Naive thymus-derived CD8-positive, alpha-beta T cell (primary cell): ENCODE measurements around the gene ATG7. TPM values are rescaled to one million over a fixed set of nuclear protein-coding genes. Genes with fewer than 3 reads are reported as not detected.

Source experiments
- ATAC-seq, 2 donors: fragments of 150-1000 bp; cut with Tn5 transposase in 1 of 2; sonication (Bioruptor Pico), chemical (Tn5 transposase) in 1 of 2; 1 replicate in 1 of 2; 2 replicates in 1 of 2; pipeline ENCODE4 v1.10.0; 2021; ENCODE audit warnings: mild to moderate bottlenecking in 2 of 2, moderate library complexity in 2 of 2
- POLR2A ChIA-PET: fragments of 350-600 bp; sonication (Branson Sonifier 250); formaldehyde crosslinking; loops from one replicate; lab custom pipeline; 2021; ENCODE audit warnings: antibody characterized with exemption; lab: Charles Lee
- DNase-seq, 10 donors: peaks; one replicate each; pipeline versions ENCODE4 v3.0.0 to v3.0.0-alpha.2; 2020 to 2022
- H3K27ac Mint-ChIP-seq, 10 donors: one replicate each; pipeline ENCODE4 v1.8.0; 2020 to 2022; ENCODE audit warnings: mild to moderate bottlenecking in 10 of 10, mixed read lengths in 10 of 10, moderate library complexity in 4 of 10, inconsistent platforms in 1 of 10
- H3K27me3 Mint-ChIP-seq, 5 donors: one replicate each; pipeline ENCODE4 v1.8.0; 2021 to 2022; ENCODE audit warnings: mixed read lengths in 5 of 5
- H3K36me3 Mint-ChIP-seq, 3 donors: one replicate each; pipeline ENCODE4 v1.8.0; 2020 to 2022; ENCODE audit warnings: mixed read lengths in 3 of 3, mild to moderate bottlenecking in 2 of 3, inconsistent platforms in 1 of 3
- H3K4me1 Mint-ChIP-seq, 4 donors: one replicate each; pipeline ENCODE4 v1.8.0; 2021 to 2022; ENCODE audit warnings: mixed read lengths in 4 of 4
- H3K4me3 Mint-ChIP-seq, 10 donors: one replicate each; pipeline ENCODE4 v1.8.0; 2020 to 2022; ENCODE audit warnings: mild to moderate bottlenecking in 10 of 10, mixed read lengths in 10 of 10, moderate library complexity in 6 of 10, inconsistent platforms in 1 of 10
- H3K9me3 Mint-ChIP-seq, 9 donors: one replicate each; pipeline ENCODE4 v1.8.0; 2020 to 2022; ENCODE audit warnings: mixed read lengths in 9 of 9, mild to moderate bottlenecking in 3 of 9, inconsistent platforms in 1 of 9, moderate library complexity in 1 of 9
- polyA plus RNA-seq, 3 donors: library from polyadenylated mRNA; unstranded; fragments of 300-500 nt; fragmentation: Illumina TruSeq; gene quantifications; one replicate each; pipeline ENCODE4 v1.2.3, GENCODE V29; 2021
- total RNA-seq, 8 experiments: library from RNA in 2 of 8; stranded (reverse) in 2 of 8; gene quantifications; one replicate each; pipeline ENCODE4 v1.2.3 and lab custom pipeline; 2021 to 2026

ATG7 gene
- total and polyA plus RNA-seq, 5 experiments from 2014 or later = 6.0 to 28.7 (median 15.3) TPM

DNA sequence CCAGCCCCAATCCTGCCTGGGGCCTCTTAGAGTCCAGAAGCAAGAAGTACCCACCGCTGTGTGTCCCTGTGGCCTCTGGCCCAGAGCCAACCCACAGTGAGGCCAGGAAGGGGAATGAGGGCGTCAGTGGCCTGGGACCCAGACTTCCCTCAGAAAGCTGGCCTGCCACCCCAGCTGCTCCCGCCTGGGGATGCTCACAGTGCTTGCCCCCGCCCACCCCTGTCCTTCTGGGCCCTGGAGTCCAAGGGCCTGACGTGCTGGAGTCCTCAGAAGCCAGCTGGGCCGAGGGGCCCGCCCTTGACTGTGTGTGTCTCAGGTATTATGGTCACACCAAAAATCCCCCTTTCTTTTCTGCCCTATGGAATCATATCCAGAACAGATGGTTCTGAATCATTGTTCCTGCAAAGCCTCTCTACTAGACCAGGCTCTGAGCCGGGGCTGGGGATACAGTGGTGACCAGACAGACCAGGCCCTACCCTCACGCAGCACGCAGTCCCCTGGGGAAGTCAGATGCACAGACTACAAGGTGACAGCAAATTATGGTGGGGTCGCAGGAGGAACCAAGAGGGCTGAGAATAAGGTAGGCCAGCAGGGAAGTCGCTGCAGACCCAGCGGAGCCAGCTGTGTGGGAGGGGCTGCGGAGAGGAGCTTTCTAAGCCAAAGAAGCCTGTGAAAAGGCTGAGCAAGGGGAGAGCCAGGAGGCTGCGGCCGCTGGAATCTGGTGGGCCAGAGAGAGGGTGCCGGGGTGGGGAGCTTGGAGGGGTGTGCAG, 272.4 kb downstream of the ATG7 start:
- Mint-ChIP-seq H3K36me3 (peaks cover 0 to 5% (median 4%) of the 10 kb centered on the region in 3 donors), H3K4me3 (no peak overlapping the region), H3K27ac (no peak overlapping the region), H3K9me3 (peaks cover 0 to 10% (median 0%) of the 10 kb centered on the region in 9 donors), H3K27me3 (no peaks in the 10 kb centered on the region), H3K4me1 (peaks cover 0 to 6% (median 4%) of the 10 kb centered on the region in 4 donors)
- DNase-seq (no peak), ATAC-seq (no peak)
- POLR2A ChIA-PET = no interaction called here

DNA sequence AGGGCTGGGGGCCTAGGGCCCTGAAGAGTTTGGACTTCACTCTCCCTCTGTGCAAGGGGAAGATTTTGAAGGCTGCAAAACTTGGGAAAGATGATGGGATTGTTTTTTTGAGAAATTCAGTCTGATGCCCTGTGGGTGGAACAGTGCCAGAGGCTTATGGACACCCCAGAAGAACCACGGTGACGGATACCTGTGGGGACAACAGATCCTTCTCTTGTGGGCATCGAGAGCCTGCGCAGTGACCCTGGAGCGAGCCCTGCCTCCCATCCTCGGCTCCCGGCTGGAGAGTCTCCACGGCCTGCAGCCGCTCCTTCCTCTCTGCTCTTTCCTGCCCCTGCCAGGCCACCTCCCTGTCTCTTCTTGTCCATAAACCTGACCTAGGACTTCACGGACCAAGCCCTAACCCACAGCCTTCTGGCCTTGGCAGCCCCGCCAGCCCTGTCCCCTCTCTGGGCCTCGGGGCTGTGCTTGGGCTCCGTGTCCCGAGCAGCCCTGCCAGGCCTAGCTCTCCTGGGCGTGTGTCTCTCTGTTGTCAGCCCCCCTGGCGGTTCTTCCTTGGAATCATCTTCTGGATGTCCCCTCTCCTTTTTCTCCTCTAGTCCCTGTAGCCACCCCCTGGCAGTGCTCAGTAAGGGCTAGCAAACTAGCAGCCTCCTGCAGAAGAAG, 273.1 kb downstream of the ATG7 start:
- no peaks in the 10 kb centered on the region for H3K27me3 Mint-ChIP-seq
- DNase-seq = no peak
- peaks cover 0 to 8% (median 4%) of the 10 kb centered on the region in 4 donors for H3K4me1 Mint-ChIP-seq
- H3K36me3 Mint-ChIP-seq = peaks cover 0 to 5% (median 4%) of the 10 kb centered on the region in 3 donors
- H3K4me3 Mint-ChIP-seq = no peak overlapping the region
- H3K9me3 Mint-ChIP-seq = peaks cover 0 to 14% (median 0%) of the 10 kb centered on the region in 9 donors
- ATAC-seq = no peak
- POLR2A ChIA-PET = no interaction called here
- H3K27ac Mint-ChIP-seq = no peak overlapping the region

DNA sequence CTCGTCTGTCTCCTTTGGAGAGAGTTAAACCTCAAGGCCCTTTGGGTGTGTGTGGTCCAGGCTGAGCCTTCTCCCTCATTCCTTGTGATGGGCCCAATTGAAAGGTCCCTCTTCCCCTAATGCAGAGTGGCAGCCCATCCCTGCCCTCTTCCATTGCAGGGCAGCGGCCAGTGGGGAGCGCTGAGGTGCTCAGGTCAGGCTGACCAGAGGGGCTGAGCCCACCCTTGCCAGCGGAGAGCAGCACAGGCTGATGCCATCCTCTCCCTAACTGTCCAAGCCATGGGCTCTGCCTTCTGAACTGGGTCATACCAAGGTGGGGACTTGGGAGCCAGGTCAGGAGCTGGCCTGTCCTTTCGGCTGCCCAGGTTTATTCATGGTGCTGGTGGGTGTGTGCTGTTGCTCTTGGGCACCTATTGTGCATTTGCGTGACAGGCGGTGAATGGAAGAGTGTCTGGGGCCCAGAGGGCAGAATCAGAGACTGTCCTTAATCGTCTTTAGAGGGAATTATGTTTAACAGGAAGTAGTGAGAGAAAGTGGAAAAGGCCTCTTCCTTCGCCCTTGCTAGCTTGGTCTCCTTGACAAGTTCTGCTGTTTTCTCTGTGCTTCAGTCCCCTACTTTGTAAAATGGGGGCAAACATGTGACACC, 274.6 kb downstream of the ATG7 start:
- DNase-seq (no peak), ATAC-seq (no peak)
- Mint-ChIP-seq H3K36me3 (peaks cover 2 to 7% (median 5%) of the 10 kb centered on the region in 3 donors), H3K27ac (peak overlapping the region in 2 of 10 donors; percentile 30 to 86), H3K4me3 (no peak overlapping the region), H3K4me1 (peaks cover 0 to 13% (median 8%) of the 10 kb centered on the region in 4 donors), H3K9me3 (peaks cover 0 to 23% (median 1%) of the 10 kb centered on the region in 9 donors), H3K27me3 (no peaks in the 10 kb centered on the region)
- POLR2A ChIA-PET = interaction anchor here (0.6 kb wide), 1 partner anchor 319 kb away, joined by 3 read pairs; no protein-coding TSS in a partner anchor

DNA sequence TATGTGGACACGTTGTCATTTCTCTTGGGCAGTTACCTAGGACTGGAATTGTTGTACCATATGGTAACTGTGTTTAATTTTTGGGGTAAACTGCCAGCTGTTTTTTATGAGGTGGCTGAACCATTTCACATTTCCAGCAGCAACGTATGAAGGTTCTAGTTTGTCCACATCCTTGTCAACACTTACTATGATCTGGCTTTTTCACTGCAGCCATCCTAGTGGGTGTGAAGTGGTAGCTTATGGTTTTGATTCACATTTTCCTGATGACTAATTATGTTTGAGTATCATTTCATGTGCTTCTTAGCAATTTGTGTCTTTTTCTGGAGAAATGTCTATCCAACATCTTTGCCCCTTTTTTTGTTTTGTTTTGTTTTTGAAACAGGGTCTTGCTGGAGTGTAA, 275.3 kb downstream of the ATG7 start:
- peaks cover 2 to 13% (median 5%) of the 10 kb centered on the region in 3 donors for H3K36me3 Mint-ChIP-seq
- ATAC-seq (no peak), DNase-seq (no peak)
- no peaks in the 10 kb centered on the region for H3K27me3 Mint-ChIP-seq
- H3K4me1 Mint-ChIP-seq = peaks cover 0 to 15% (median 8%) of the 10 kb centered on the region in 4 donors
- peak overlapping the region in 1 of 10 donors; percentile 50 for H3K27ac Mint-ChIP-seq
- H3K4me3 Mint-ChIP-seq = no peak overlapping the region
- H3K9me3 Mint-ChIP-seq = peaks cover 0 to 28% (median 1%) of the 10 kb centered on the region in 9 donors
- POLR2A ChIA-PET = no interaction called here

DNA sequence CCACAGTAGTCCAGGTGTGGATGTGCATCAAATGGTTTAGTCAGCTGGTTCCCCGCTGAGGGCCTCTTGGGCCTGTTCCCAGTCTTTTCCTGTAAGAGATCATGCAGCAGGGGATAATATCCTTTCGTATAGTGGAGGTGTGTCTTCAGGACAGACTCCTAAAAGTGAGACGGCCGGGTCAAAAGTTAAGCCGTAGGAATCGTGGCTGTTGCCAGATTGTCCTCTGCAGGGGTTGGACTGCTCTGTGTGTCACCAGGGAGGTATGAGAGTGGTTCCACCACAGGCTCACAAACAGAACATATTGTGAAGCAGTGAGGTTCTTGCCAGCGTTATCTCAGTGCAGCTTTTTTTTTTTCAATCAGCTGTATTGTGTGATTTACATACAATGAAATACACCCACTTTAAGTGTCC, 276.5 kb downstream of the ATG7 start:
- Mint-ChIP-seq H3K4me3 (no peak overlapping the region), H3K27ac (peak overlapping the region in 3 of 10 donors; percentile 8 to 61 (median 36)), H3K36me3 (peaks cover 5 to 18% (median 8%) of the 10 kb centered on the region in 3 donors), H3K9me3 (peaks cover 0 to 31% (median 1%) of the 10 kb centered on the region in 9 donors), H3K27me3 (no peaks in the 10 kb centered on the region), H3K4me1 (peaks cover 0 to 15% (median 6%) of the 10 kb centered on the region in 4 donors)
- DNase-seq (no peak), ATAC-seq (no peak)
- POLR2A ChIA-PET = no interaction called here

DNA sequence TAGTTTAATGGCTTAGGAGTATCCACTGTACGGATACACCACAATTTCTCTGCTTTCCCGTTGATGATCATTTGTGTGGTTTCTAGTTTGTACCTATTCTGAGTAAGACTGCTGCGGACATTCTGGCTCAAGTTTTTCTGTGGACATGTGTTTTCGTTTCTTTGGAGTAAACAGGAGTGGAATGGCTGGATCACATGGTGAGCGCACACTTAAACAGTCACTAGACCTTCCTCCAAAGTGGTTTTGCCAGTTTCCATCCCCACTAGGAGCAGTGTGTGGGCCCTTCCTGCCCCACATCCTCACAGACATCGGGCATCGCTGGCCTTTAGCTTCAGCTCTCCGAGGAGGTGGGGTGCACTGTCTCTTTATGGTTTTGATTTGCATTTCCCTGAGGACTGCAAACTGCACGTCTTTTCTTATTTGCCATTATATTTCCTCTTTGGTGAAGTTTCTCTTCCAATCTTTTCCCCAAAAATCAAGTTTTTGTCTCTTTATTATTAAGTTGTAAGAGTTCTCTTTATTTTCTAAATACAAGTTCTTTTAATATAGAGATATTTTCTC, 277.5 kb downstream of the ATG7 start:
- Mint-ChIP-seq H3K4me3 (no peak overlapping the region), H3K36me3 (peaks cover 5 to 18% (median 14%) of the 10 kb centered on the region in 3 donors), H3K4me1 (peaks cover 0 to 15% (median 6%) of the 10 kb centered on the region in 4 donors), H3K27ac (peak overlapping the region in 3 of 10 donors; percentile 2 to 49 (median 10)), H3K9me3 (peaks cover 0 to 31% (median 1%) of the 10 kb centered on the region in 9 donors), H3K27me3 (no peaks in the 10 kb centered on the region)
- ATAC-seq (no peak), DNase-seq (no peak)
- POLR2A ChIA-PET = no interaction called here

DNA sequence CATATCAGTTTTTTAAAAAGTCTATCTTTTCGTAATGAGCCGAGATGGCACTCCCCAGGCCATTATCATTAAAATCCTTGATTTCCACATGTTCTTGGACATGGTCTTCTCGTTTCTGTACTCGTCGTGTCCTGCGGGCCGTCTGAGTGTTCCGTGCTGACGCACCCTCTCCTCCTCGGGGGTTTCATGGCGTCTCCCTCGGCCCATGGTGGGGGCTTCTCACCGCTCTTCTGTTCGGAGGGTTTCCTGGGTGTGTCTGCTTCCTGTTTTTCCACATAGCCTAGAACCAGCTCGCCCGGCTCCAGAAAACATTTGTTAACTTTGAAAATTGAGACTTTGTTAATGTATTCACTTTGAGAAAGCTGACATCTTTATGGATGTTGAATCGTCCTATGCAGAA, 278.8 kb downstream of the ATG7 start:
- Mint-ChIP-seq H3K4me1 (peaks cover 0 to 15% (median 6%) of the 10 kb centered on the region in 4 donors), H3K4me3 (no peak overlapping the region), H3K27ac (peak overlapping the region in 4 of 10 donors; percentile 2 to 63 (median 32)), H3K36me3 (peaks cover 5 to 21% (median 18%) of the 10 kb centered on the region in 3 donors), H3K27me3 (no peaks in the 10 kb centered on the region), H3K9me3 (peaks cover 0 to 31% (median 1%) of the 10 kb centered on the region in 9 donors)
- POLR2A ChIA-PET = no interaction called here
- DNase-seq (no peak), ATAC-seq (no peak)

DNA sequence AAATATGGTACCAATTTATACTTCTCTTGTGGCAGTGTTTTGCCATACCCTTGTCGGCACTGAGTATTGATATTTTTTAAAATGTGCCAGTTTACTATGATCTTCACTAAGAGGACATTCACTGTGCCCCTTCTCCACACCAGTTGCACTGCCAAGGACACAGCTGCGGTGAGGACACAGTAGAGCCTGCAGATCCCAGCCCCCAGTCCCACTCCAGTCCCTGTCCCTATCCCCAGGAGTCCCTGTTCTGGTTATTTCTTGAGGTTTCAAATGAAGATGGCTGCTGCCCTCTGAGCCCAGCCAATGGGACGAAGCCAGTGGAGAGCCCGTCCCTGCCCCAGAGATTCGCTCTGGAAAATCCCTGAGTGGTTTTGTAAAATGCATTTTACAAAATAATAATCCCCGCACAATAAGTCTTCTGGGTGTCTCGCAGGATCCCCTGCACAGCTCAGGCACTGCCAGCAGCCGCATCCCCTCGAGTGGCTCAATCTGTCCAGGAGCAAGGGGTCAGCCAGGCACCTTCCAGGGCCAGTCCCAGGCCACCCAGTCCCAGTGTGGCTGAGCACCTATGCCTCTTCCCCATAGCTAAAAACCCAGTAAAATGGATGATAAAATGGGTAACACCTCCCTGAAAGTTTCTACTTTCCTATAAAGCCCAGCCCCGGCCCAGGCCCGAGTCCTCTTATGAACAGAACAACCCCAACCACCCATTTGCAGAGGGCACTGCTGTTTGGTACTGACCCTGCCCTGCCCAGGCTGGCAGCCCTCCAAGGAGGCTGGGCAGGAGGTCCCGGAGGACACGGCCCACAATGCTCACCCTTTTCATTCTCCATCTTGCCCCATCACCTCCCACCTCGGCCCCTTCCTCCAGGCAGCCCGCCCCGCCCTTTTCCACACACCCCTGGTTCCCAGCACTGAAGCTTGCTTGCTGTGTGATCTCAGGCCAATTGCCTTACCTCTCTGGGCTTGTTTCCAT, 280.4 kb downstream of the ATG7 start:
- peaks cover 5 to 36% (median 17%) of the 10 kb centered on the region in 3 donors for H3K36me3 Mint-ChIP-seq
- H3K27ac Mint-ChIP-seq = peak overlapping the region in 5 of 10 donors; percentile 37 to 82 (median 44)
- no peak for ATAC-seq
- POLR2A ChIA-PET = no interaction called here
- DNase-seq = no peak
- H3K4me3 Mint-ChIP-seq = no peak overlapping the region
- peaks cover 0 to 15% (median 6%) of the 10 kb centered on the region in 4 donors for H3K4me1 Mint-ChIP-seq
- H3K9me3 Mint-ChIP-seq = peaks cover 0 to 31% (median 0%) of the 10 kb centered on the region in 9 donors
- no peaks in the 10 kb centered on the region for H3K27me3 Mint-ChIP-seq

DNA sequence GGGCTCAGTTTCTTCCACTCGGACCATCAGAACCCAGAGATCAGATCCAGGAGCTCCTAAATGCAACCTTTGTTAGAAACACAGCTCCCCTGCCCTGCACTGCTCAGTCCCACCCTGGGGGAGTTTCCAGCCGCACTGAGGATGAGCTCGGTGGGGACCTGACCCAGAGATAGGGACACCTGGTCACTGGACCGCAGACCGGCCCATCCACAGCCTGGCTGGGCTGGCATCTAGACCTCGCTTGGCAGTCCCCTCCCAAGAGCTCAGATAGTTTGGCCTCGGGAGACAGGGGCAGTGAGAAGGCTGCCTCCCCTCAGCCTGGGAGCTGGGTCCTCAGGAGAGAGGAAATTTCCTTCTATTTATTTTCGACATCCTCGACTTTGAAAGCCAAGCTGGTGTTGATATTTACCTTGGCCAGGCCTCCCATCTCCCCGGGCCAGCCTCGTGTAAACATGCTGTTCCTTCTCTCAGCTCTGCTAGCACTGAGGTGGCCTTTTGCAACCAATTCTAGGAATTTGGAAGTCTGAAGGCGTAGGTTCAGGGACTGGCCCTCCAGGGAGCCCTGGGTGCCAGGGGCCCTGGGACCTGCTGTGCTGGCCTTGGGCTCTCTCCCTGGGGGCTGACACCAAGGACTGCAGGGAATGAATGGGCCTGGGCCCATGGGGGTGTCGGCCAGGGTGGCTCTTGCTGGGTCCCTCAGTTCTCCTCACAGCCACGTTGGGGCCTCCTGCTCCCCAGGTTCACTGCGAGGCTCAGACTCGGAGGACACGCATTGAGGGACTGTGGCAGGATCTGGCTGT, 281.4 kb downstream of the ATG7 start:
- Mint-ChIP-seq H3K27me3 (no peaks in the 10 kb centered on the region), H3K4me1 (peaks cover 0 to 15% (median 6%) of the 10 kb centered on the region in 4 donors), H3K27ac (peak overlapping the region in 2 of 10 donors; percentile 28 to 35), H3K4me3 (no peak overlapping the region), H3K9me3 (peaks cover 0 to 25% (median 0%) of the 10 kb centered on the region in 9 donors), H3K36me3 (peaks cover 3 to 47% (median 22%) of the 10 kb centered on the region in 3 donors)
- ATAC-seq (no peak), DNase-seq (no peak)
- POLR2A ChIA-PET = no interaction called here

DNA sequence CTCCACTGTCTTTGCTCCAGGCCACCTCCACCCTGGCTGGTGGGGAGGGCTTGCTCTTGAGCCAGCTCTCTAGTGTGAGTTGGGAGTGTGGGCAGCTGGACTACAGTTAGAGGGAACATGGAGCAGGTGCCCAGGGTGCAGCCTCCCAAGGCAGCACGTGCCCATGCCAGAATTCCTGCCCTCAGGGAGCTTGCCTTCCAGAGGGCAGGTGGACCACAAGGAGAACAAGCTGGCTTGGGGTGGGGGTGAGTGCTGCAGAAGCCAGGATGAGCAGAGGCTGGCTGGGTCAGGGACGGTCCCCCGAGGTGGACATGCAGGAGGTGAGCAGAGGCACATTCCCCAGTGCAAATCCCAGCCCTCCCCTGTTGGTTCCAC, 282.0 kb downstream of the ATG7 start:
- POLR2A ChIA-PET = no interaction called here
- Mint-ChIP-seq H3K27ac (peak overlapping the region in 1 of 10 donors; percentile 35), H3K4me1 (peaks cover 0 to 13% (median 7%) of the 10 kb centered on the region in 4 donors), H3K27me3 (no peaks in the 10 kb centered on the region), H3K4me3 (no peak overlapping the region), H3K36me3 (peaks cover 0 to 51% (median 24%) of the 10 kb centered on the region in 3 donors), H3K9me3 (peaks cover 0 to 21% (median 0%) of the 10 kb centered on the region in 9 donors)
- no peak for DNase-seq
- ATAC-seq = no peak

DNA sequence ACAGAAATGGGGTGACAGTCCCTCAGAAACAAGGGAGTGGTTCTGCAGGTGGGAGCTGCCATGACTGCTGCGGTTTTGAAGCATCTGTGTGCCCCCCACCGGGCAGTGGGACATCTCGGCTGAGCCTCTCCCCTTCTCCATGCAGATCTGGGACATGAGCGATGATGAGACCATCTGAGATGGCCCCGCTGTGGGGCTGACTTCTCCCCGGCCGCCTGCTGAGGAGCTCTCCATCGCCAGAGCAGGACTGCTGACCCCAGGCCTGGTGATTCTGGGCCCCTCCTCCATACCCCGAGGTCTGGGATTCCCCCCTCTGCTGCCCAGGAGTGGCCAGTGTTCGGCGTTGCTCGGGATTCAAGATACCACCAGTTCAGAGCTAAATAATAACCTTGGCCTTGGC, 282.5 kb downstream of the ATG7 start:
- H3K27ac Mint-ChIP-seq = peak overlapping the region in 1 of 10 donors; percentile 30
- H3K9me3 Mint-ChIP-seq = peaks cover 0 to 21% (median 0%) of the 10 kb centered on the region in 9 donors
- H3K4me1 Mint-ChIP-seq = peaks cover 0 to 9% (median 7%) of the 10 kb centered on the region in 4 donors
- POLR2A ChIA-PET = no interaction called here
- no peak for DNase-seq
- H3K27me3 Mint-ChIP-seq = no peaks in the 10 kb centered on the region
- no peak overlapping the region for H3K4me3 Mint-ChIP-seq
- peaks cover 0 to 53% (median 24%) of the 10 kb centered on the region in 3 donors for H3K36me3 Mint-ChIP-seq
- no peak for ATAC-seq
